Brain microvascular endothelial cell (primary cell): ENCODE measurements around the gene AKT3.

Experiments used
- DNase-seq: peaks from one replicate; pipeline ENCODE4 v3.0.0-alpha.2; 2020
- H3K27ac ChIP-seq: fragments of 250-450 bp; sonication (Bioruptor Pico); 2 replicates; pipeline ENCODE4 v1.5.1; 2020; ENCODE audit warnings: mild to moderate bottlenecking, moderate library complexity
- H3K27me3 ChIP-seq: fragments of 250-450 bp; sonication (Bioruptor Pico); replicated peaks from 2 replicates; pipeline ENCODE4 v1.5.1; 2020; ENCODE audit warnings: mild to moderate bottlenecking
- H3K36me3 ChIP-seq: fragments of 250-450 bp; sonication (Bioruptor Pico); replicated peaks from 2 replicates; pipeline ENCODE4 v1.5.1; 2020; ENCODE audit warnings: mild to moderate bottlenecking
- H3K4me3 ChIP-seq: 2 replicates; pipeline ENCODE4 v1.5.1; 2011; ENCODE audit warnings: low read depth, mild to moderate bottlenecking, control low read depth, low read length, moderate library complexity
- in situ Hi-C: cut with HindIII; loops from 2 replicates; pipeline ENCODE4 v1.10.0; 2017; ENCODE audit warnings: low sequenced_read_pairs, low pct_ligation_motif_present
- TF ChIP-seq, protein P1 (sequence below): IDR thresholded peaks from 2 replicates; pipeline ENCODE4 v1.5.1; 2011; ENCODE audit warnings: low read depth, mild to moderate bottlenecking, moderate library complexity, low read length, control low read depth, inconsistent platforms; ENCODE audit errors: missing control alignments

The AKT3 gene

DNA sequence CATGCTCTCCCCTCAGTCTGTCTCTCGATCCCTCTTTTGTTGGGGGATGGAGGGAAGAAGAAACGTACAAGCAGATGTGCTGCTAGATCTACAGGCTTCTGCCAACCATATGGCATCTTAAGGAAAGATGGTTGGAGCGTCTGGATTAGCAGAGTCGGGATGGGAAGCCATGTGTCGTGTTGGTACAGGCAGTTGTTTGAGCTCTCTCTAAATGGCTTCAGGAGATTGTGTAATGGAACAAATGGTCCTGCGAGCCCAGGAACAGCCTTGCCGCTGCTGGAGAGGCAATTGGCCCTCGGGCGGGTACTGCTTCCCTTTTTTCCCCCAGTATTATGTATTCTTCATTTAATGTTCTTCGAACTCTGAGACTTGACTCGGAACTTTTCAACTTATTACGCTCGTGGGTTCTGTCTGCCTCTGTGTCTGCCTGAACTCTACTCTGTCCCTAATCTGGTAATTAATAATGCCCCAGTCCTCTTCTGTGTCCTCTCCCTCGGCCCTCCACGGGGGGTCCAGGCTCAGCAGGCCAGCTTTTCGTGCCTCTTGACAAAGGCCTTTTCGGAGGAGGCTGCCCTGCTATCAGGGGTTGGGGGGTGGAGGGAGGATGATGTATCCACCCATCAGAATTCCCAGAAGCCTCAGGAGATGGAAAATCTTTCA lies 378.9 kb downstream of the AKT3 start:
- no peak for DNase-seq
- Histone ChIP-seq H3K27me3 (no peaks in the 10 kb centered on the region), H3K4me3 (no peak overlapping the region), H3K27ac (no peak overlapping the region), H3K36me3 (no peaks in the 10 kb centered on the region)
- TF ChIP-seq, protein P1, sequence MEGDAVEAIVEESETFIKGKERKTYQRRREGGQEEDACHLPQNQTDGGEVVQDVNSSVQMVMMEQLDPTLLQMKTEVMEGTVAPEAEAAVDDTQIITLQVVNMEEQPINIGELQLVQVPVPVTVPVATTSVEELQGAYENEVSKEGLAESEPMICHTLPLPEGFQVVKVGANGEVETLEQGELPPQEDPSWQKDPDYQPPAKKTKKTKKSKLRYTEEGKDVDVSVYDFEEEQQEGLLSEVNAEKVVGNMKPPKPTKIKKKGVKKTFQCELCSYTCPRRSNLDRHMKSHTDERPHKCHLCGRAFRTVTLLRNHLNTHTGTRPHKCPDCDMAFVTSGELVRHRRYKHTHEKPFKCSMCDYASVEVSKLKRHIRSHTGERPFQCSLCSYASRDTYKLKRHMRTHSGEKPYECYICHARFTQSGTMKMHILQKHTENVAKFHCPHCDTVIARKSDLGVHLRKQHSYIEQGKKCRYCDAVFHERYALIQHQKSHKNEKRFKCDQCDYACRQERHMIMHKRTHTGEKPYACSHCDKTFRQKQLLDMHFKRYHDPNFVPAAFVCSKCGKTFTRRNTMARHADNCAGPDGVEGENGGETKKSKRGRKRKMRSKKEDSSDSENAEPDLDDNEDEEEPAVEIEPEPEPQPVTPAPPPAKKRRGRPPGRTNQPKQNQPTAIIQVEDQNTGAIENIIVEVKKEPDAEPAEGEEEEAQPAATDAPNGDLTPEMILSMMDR, result no peak
- in situ Hi-C loops, result no loop called here

DNA sequence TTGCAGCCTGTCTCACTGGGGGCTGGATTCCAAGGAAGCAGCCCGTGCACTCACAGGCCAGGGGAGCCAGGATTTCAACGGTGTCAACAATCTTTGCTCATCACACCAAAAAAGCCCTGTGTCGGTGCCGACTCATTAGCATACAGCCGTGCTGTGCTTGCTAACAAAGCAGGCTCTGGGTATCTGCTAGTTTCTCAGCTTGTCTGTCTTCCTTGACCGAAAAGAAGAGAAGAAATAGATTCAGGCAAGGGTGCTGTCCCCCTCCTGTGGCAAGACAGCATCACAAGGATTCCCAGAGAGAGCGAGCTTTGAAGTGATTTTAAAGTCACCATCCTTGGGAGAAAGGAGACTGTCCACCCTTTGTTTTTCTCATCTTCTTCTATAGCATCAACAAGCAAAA lies 379.5 kb downstream of the AKT3 start:
- H3K4me3 ChIP-seq, result no peak overlapping the region
- H3K36me3 ChIP-seq, result no peaks in the 10 kb centered on the region
- TF ChIP-seq, protein P1, result peak; percentile 5
- no peaks in the 10 kb centered on the region for H3K27me3 ChIP-seq
- no peak for DNase-seq
- in situ Hi-C loops, result no loop called here
- H3K27ac ChIP-seq, result no peak overlapping the region

DNA sequence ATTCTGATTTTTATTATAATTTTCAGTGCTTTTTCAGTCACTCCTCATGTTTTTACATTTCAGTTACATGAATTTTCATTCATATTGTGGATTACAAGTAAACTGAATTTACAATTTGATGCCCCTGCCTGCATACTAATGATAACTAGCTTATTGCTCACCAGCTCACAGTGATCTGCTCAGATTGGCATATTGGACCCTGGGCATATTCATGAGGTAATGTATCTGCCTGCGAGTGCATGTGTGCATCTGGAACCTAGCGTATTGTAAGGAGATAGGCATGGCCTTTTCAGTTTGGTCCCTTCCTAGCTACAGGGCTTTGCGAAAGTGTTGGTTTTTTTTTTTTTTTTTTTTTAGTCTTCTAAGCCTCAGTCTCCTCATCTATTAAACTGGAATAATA lies 380.5 kb downstream of the AKT3 start:
- no peak for DNase-seq
- no peak overlapping the region for H3K4me3 ChIP-seq
- no peaks in the 10 kb centered on the region for H3K36me3 ChIP-seq
- H3K27me3 ChIP-seq, result no peaks in the 10 kb centered on the region
- in situ Hi-C loops, result no loop called here
- H3K27ac ChIP-seq, result no peak overlapping the region
- TF ChIP-seq, protein P1, result no peak

DNA sequence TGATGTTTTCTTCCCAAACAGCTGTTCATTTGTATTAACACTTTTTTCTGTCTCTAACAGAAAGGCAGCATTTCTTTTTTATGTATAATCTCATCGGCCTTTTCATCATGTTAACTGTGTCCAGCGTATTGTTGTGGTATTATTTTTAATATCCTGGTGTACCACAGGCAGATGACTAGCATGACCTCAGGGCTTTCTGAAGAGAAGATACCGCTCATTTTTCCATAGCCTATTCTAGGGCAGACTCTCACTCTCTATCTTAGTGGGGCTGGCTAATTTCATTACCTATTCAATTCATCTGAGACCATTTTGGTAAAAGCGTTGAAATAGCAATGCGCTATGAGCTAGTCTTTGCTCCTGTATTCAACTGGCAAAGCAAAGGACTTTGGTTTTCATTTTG lies 384.3 kb downstream of the AKT3 start:
- Histone ChIP-seq H3K27ac (no peak overlapping the region), H3K27me3 (no peaks in the 10 kb centered on the region), H3K36me3 (peaks cover 5% of the 10 kb centered on the region), H3K4me3 (no peak overlapping the region)
- in situ Hi-C loops, result no loop called here
- no peak for DNase-seq
- TF ChIP-seq, protein P1, result no peak

DNA sequence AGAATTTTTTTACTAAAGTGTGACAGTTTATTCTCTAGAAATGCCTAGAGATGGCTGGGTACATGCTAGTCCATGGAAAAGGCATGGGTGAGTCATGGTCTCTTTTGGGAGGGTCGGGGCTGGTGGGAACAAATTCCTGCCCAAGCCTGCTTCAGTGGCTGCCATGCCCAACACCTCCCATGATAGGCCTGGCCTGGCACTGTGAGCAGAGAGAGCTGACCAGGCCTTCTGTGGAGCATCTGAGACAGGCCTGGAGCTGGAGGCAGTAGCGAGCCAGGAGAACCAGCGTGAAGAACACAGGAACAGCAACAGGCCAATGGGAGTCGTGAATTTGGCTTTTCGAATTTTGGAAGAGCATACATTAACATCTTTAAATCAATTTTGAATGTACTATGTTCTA lies 385.0 kb downstream of the AKT3 start:
- in situ Hi-C loops, result no loop called here
- no peak overlapping the region for H3K4me3 ChIP-seq
- TF ChIP-seq, protein P1, result no peak
- H3K27ac ChIP-seq, result no peak overlapping the region
- peaks cover 5% of the 10 kb centered on the region for H3K36me3 ChIP-seq
- H3K27me3 ChIP-seq, result no peaks in the 10 kb centered on the region
- no peak for DNase-seq
